ENCODE data around the gene GTSF1L.

GRCh38 chr20:43711098-43711654 lies 15.6 kb downstream of the GTSF1L start:
- TF ChIP-seq CTCF (IDR thresholded peaks at IDR 0.05; ENCODE audit: low read depth, low read length, missing input control) (no peak), JUND (IDR thresholded peaks at IDR 0.05) (no peak), GABPA (IDR thresholded peaks at IDR 0.05 in 1 of 2, conservative IDR thresholded peaks at IDR 0.05 in 1 of 2) (no peak)
